A549 (cell line): Measurements from ENCODE around the gene PAFAH1B2. TPM values are rescaled to one million over a fixed set of nuclear protein-coding genes. Genes with fewer than 3 reads are reported as not detected.

Source experiments
- ATAC-seq, 2 experiments: fragments of 200-7000 bp in 1 of 2; fragments of >200 bp in 1 of 2; cut with Nextera tagmentation in 1 of 2; cut with Tn5 transposase in 1 of 2; 3 replicates each; pipeline versions ENCODE4 v1.8.0 to v1.9.1; 2018 to 2020; ENCODE audit warnings: mild to moderate bottlenecking in 1 of 2, moderate library complexity in 1 of 2
- CTCF ChIA-PET: fragments of 300-600 bp; sonication (Branson Sonifier 250); formaldehyde crosslinking; extraction: SDS; loops from one replicate; lab custom pipeline; 2021; ENCODE audit warnings: antibody characterized with exemption, inconsistent platforms; lab: Yijun Ruan, JAX
- POLR2A ChIA-PET: fragments of 350-600 bp; formaldehyde crosslinking; extraction: SDS; loops from one replicate; lab custom pipeline; 2021; ENCODE audit warnings: antibody characterized with exemption, inconsistent platforms; lab: Yijun Ruan, JAX
- DNase-seq, 2 experiments: peaks; one replicate each; pipeline versions ENCODE4 v3.0.0 to v3.0.0-alpha.2; 2011 to 2016; ENCODE audit warnings: low read depth in 1 of 2, low spot score in 1 of 2
- FAIRE-seq: peaks from 2 replicates; lab custom pipeline; 2011; peaks lifted over from hg19 to GRCh38; lab: Jason Lieb, UNC
- H3K27ac ChIP-seq, 2 experiments: fragments of >200 bp; sonication (Bioruptor Twin); formaldehyde crosslinking; 3 replicates each; pipeline ENCODE4 v1.5.1; 2016 to 2017
- H3K4me1 ChIP-seq: fragments of >200 bp; sonication (Bioruptor Twin); formaldehyde crosslinking; 3 replicates; pipeline ENCODE4 v1.6.1; 2016
- H3K4me2 ChIP-seq: fragments of >200 bp; sonication (Bioruptor Twin); formaldehyde crosslinking; 3 replicates; pipeline ENCODE4 v1.6.1; 2016
- H3K4me3 ChIP-seq: fragments of >200 bp; sonication (Bioruptor Twin); formaldehyde crosslinking; 3 replicates; pipeline ENCODE4 v1.5.1; 2016
- H3K9me3 ChIP-seq: fragments of >200 bp; sonication (Bioruptor Twin); formaldehyde crosslinking; 3 replicates; pipeline ENCODE4 v1.6.1; 2016
- BCL3 ChIP-seq: fragments of >200 bp; sonication (Bioruptor Twin); formaldehyde crosslinking; IDR thresholded peaks from 3 replicates; pipeline ENCODE4 v1.6.1; 2016
- BHLHE40 ChIP-seq: IDR thresholded peaks from 2 replicates; pipeline ENCODE4 v1.6.1; 2012; ENCODE audit warnings: low read depth, low read length, inconsistent platforms
- CBX2 ChIP-seq: fragments of 200-600 bp; sonication (generic); IDR thresholded peaks from 2 replicates; pipeline ENCODE4 v1.6.1; 2016; ENCODE audit warnings: low read depth, mild to moderate bottlenecking, borderline replicate concordance
- EHF ChIP-seq: fragments of 250-450 bp; sonication (Bioruptor Pico); IDR thresholded peaks from 2 replicates; pipeline ENCODE4 v1.5.0; 2020; ENCODE audit warnings: mild to moderate bottlenecking
- EHMT2 ChIP-seq: fragments of 200-600 bp; sonication (generic); IDR thresholded peaks from 2 replicates; pipeline ENCODE4 v1.6.1; 2016; ENCODE audit warnings: antibody characterized with exemption, low read depth, mild to moderate bottlenecking, moderate library complexity
- EP300 ChIP-seq, 2 experiments: fragments of >200 bp; sonication (Bioruptor Twin); formaldehyde crosslinking; IDR thresholded peaks; 2 replicates in 1 of 2; 3 replicates in 1 of 2; pipeline ENCODE4 v1.6.1; 2016 to 2017
- FOXS1 ChIP-seq: fragments of 250-450 bp; sonication (Bioruptor Pico); IDR thresholded peaks from 2 replicates; pipeline ENCODE4 v1.5.0; 2020; ENCODE audit warnings: mild to moderate bottlenecking, moderate library complexity
- HMGXB4 ChIP-seq: fragments of 250-450 bp; sonication (Bioruptor Pico); IDR thresholded peaks from 2 replicates; pipeline ENCODE4 v1.5.0; 2021; ENCODE audit warnings: mild to moderate bottlenecking, moderate library complexity, borderline replicate concordance
- HOXB5 ChIP-seq: fragments of 250-450 bp; sonication (Bioruptor Pico); IDR thresholded peaks from 2 replicates; pipeline ENCODE4 v1.5.0; 2020; ENCODE audit warnings: mild to moderate bottlenecking, moderate library complexity
- MAZ ChIP-seq: fragments of 150-350 bp; IDR thresholded peaks from 2 replicates; pipeline ENCODE4 v1.6.1; 2014; ENCODE audit warnings: antibody characterized with exemption, low read depth, low read length, borderline replicate concordance
- MYC ChIP-seq: IDR thresholded peaks from 2 replicates; pipeline ENCODE4 v1.6.1; 2012; ENCODE audit warnings: mild to moderate bottlenecking, inconsistent platforms, low read length, improper control_type of control experiment, borderline replicate concordance
- NFE2L2 ChIP-seq: fragments of 150-350 bp; conservative IDR thresholded peaks from 2 replicates; pipeline ENCODE4 v1.6.1; 2014; ENCODE audit warnings: low read length
- POLR2A ChIP-seq: IDR thresholded peaks from 2 replicates; pipeline ENCODE4 v1.6.1; 2012; ENCODE audit warnings: mild to moderate bottlenecking, low read length
- TFCP2L1 ChIP-seq: fragments of 250-450 bp; sonication (Bioruptor Pico); IDR thresholded peaks from 2 replicates; pipeline ENCODE4 v1.5.0; 2021; ENCODE audit warnings: mild to moderate bottlenecking
- ZC3H11A ChIP-seq: fragments of 450-650 bp; IDR thresholded peaks from 2 replicates; pipeline ENCODE4 v1.6.1; 2014; ENCODE audit warnings: antibody characterized with exemption, mild to moderate bottlenecking
- WGBS: methylation state at CpG from one replicate; pipeline ENCODE4 v1.1.6; 2017; ENCODE audit errors: missing lambda C conversion rate; 5-methylcytosine and 5-hydroxymethylcytosine counted together
- polyA plus RNA-seq, 4 experiments: library from polyadenylated mRNA; depleted of rRNA in 3 of 4; stranded (reverse); fragments of >200 nt; fragmentation: RNase III in 1 of 4; extraction: RNeasy Plus Mini Kit Qiagen cat#74134 plus additional on column Dnase treatment in 1 of 4; gene quantifications; 2 replicates in 3 of 4; 3 replicates in 1 of 4; pipeline ENCODE4 v1.2.3, GENCODE V29; 2011 to 2017
- TF ChIP-seq, protein P1 (sequence below): fragments of 250-450 bp; sonication (Bioruptor Pico); IDR thresholded peaks from 2 replicates; pipeline ENCODE4 v1.5.0; 2020; ENCODE audit warnings: low read depth, mild to moderate bottlenecking, moderate library complexity

Gene PAFAH1B2
- polyA plus RNA-seq, 2 of the 4 experiments (the other 2 are of a cell fraction), result 32.9 to 55.3 TPM

GRCh38 chr11:117170210-117170609 is 26.1 kb downstream of the PAFAH1B2 start:
- TF ChIP-seq HOXB5, result no peak
- ATAC-seq (no peak), FAIRE-seq (no peak), DNase-seq (no peak)
- CTCF ChIA-PET, result interaction anchor here (0.7 to 1.8 kb wide), 2 partner anchors 11 to 25 kb away, joined by 3 to 5 read pairs; no protein-coding TSS in a partner anchor
- POLR2A ChIA-PET, result no interaction called here
- no peak overlapping the region for H3K4me2 ChIP-seq
- H3K4me1 ChIP-seq, result no peaks in the 10 kb centered on the region
- no peak overlapping the region for H3K4me3 ChIP-seq
- WGBS, result 93% methylated on average over 9 of the region's 9 CpGs
- no peaks in the 10 kb centered on the region for H3K9me3 ChIP-seq
- H3K27ac ChIP-seq, result no peak overlapping the region

DNA sequence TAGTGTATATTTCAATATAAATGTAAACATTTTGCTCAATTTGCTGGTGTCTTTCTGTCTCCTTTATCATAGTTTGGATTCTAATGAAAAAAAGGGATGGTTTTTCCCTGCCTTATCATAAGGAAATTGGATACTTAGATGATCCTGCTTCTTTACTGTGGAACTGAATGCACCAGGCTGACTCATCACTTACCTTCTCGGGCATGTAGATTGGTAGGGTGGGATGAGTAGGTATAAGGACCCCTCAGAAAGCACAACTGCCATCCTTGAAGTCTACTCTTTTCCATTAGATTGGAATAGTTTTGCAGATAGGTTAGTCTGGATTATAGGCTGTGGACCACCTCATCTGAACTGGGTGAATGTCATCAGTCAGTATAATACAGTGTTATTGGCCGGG is 26.9 kb downstream of the PAFAH1B2 start:
- DNase-seq, result no peak
- ChIA-PET POLR2A (no interaction called here), CTCF (interaction anchor here (0.7 to 1.8 kb wide), 2 partner anchors 10 to 26 kb away, joined by 3 to 5 read pairs; no protein-coding TSS in a partner anchor)
- Histone ChIP-seq H3K9me3 (no peaks in the 10 kb centered on the region), H3K27ac (no peak overlapping the region), H3K4me1 (no peaks in the 10 kb centered on the region), H3K4me3 (no peak overlapping the region), H3K4me2 (no peak overlapping the region)
- WGBS, result 84% methylated on average over 2 of the region's 2 CpGs
- no peak for ATAC-seq
- no peak for FAIRE-seq
- TF ChIP-seq POLR2A, result no peak
- no peak for TF ChIP-seq MAZ
- no peak for TF ChIP-seq EHF (CRISPR knock-in tag)
- TF ChIP-seq FOXS1 (CRISPR knock-in tag), result no peak
- TF ChIP-seq NFE2L2, result no peak
- no peak for TF ChIP-seq EP300 (IDR thresholded peaks at IDR 0.05)
- TF ChIP-seq MYC, result no peak
- TF ChIP-seq BHLHE40, result no peak
- TF ChIP-seq EHMT2, result no peak
- TF ChIP-seq, protein P1, sequence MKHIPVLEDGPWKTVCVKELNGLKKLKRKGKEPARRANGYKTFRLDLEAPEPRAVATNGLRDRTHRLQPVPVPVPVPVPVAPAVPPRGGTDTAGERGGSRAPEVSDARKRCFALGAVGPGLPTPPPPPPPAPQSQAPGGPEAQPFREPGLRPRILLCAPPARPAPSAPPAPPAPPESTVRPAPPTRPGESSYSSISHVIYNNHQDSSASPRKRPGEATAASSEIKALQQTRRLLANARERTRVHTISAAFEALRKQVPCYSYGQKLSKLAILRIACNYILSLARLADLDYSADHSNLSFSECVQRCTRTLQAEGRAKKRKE, result no peak
- no peak for TF ChIP-seq TFCP2L1 (CRISPR knock-in tag)
- TF ChIP-seq CBX2, result no peak
- TF ChIP-seq HMGXB4 (CRISPR knock-in tag), result no peak
- no peak for TF ChIP-seq BCL3

- Histone ChIP-seq H3K9me3 (no peaks in the 10 kb centered on the region), H3K4me1 (no peaks in the 10 kb centered on the region), H3K27ac (no peak overlapping the region), H3K4me2 (no peak overlapping the region), H3K4me3 (no peak overlapping the region)
- ChIA-PET CTCF (interaction anchor here (5.6 kb wide), 1 partner anchor 55 kb away, joined by 23 read pairs; no protein-coding TSS in a partner anchor), POLR2A (no interaction called here)
- WGBS, result 92% methylated on average over 14 of the region's 14 CpGs
- FAIRE-seq (no peak), ATAC-seq (no peak), DNase-seq (no peak)
- TF ChIP-seq ZC3H11A, result no peak
- no peak for TF ChIP-seq HMGXB4 (CRISPR knock-in tag)
Measured at GRCh38 chr11:117171404-117172061, 27.4 kb downstream of the PAFAH1B2 start.
